GM19239 (cell line): Measurements from ENCODE around the gene EFCAB5.
A peak's percentile ranks its signal among the peaks of the same experiment; 100 is the strongest.
"Not testable (repeated sequence)": the region's sequence is repeated elsewhere in the genome, so short reads cannot be mapped to it uniquely, and the experiment has no call there.

Source experiments
- DNase-seq: peaks from one replicate; pipeline ENCODE4 v3.0.0; 2011; ENCODE audit warnings: low spot score; ENCODE audit not compliant: insufficient read length
- FAIRE-seq: peaks from 2 replicates; lab custom pipeline; 2011; peaks lifted over from hg19 to GRCh38; lab: Jason Lieb, UNC

EFCAB5 gene

DNA sequence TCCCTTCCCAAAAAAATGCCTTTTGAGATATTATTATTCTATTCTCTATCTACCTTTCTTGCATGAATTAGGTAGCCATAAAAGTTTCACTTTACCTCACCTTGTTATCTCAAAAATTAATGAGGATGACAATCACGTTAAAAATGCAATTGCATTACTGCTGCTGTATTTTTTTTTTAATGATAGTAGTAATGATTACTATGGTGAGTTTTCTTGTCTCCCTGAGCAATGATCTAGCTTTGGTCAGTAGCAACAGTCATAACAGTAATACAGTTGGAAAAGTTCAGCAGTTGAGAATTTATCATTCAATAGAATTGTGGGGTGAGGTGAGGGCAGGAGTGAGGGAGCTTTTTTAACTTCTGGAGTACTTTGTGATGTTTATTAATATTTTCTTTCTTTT is at the start of gene EFCAB5:
Gene EFCAB5, plus strand, starts transcription at position 301 of the 400 bp plus-strand sequence. CDS start 163 bp downstream, outside the sequence.
- FAIRE-seq (no peak), DNase-seq (no peak)

GRCh38 chr17:29892201-29892600 is 49.2 kb upstream of the EFCAB5 start:
- DNase-seq (no peak), FAIRE-seq (no peak)

- DNase-seq, FAIRE-seq: not testable (repeated sequence)
Observed at GRCh38 chr17:29897136-29897535, 44.3 kb upstream of the EFCAB5 start.

DNA sequence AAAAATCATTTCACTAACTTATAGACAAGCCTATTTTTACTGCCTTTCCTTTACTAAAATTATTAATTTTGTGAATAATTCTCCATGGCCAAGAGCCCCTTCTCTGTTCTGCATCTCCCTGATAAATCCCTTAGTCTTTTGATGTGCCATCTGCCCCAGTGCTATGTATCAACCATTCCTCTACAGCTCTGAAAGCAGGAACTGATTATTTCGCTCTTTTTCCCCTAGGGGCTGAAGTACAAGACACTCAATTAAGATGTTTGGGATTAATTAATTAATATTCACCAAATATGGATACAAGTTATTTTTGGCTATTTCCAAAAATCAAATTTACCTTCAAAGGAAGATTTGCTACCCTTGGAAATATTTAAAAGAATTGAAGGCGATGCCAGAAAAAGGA is 38.0 kb upstream of the EFCAB5 start:
- FAIRE-seq (no peak), DNase-seq (no peak)

DNA sequence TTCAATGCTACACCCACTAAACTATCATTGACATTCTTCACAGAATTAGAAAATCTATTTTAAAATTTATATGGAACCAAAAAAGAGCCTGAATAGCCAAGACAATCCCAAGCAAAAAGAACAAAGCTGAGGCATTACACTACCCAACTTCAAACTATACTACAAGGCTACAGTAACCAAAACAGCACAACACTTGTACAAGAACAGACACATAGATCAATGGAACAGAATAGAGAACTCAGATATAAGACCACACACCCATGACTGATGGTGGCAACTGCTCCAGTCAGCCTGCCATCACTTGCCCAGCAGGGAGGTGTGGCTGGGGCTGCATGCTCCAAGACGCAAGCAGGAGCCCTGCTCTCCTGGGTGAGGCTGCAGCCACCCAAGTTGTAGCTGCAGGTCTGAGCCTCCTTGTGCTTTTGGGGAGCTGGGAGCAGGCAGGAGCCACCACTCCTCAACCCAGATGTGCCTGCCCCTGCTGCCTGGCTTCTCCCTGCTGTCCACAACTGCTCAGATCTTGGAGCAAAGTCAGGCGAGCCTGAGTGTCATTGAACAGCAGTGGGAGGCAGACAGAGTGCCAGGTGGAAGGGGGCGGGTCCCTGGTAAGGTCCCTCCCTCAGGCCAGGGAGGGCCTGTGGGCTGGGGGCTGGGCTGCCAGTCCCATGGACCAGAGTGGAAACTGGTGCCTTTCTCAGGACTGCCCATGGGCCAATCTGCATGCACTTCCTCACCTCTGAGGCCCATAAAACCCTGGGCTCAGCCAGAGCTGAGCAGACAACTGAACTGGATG is 36.2 kb upstream of the EFCAB5 start:
- no peak for FAIRE-seq
- DNase-seq: no peak

GRCh38 chr17:29905879-29906167 is 35.6 kb upstream of the EFCAB5 start:
- DNase-seq (no peak), FAIRE-seq (no peak)

DNA sequence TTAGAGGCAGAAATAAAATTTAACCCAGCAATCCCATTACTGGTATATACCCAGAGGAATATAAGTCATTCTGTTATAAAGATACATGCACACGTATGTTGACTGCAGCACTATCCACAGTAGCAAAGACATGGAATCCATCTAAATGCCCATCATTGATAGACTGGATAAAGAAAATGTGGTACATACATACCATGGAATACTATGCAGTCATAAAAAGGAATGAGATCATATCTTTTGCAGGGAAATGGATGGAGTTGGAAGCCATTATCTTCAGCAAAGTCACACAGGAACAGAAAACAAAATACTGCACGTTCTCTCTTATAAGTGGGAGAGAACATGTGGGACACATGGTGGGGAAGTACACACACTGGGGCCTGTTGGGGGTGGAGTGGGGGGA is 34.5 kb upstream of the EFCAB5 start:
- no peak for DNase-seq
- no peak for FAIRE-seq

GRCh38 chr17:29909236-29910003 is 32.0 kb upstream of the EFCAB5 start:
- FAIRE-seq (no peak), DNase-seq (no peak)

DNA sequence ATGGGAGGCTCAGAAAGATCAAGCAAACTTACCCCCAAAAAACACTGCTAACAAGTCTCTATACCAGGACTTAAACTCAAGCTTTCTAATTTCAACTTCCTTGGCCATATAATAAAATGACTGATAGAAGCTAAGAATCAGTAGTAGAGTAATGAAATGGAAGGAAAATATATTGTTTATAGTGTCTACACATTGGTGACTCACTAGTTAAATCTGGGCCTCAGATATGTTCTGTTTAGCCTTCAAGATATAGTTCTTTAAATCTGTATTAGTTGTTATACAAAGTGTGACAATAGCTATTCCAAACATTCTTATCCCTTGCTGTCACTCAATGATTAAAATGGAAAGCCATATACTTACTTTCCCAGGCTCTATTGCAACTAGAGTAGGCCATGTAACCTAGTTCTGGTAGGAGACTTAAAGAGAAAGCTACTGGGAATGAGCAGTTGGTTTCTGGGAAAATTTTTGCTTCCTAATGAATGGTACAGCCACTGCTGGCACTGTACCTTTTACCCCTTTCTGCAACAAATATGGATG is 29.7 kb upstream of the EFCAB5 start:
- FAIRE-seq: no peak
- DNase-seq: no peak

GRCh38 chr17:29914819-29915537 is 26.5 kb upstream of the EFCAB5 start:
- FAIRE-seq (peak; percentile 69), DNase-seq (no peak)

GRCh38 chr17:29918016-29918415 is 23.4 kb upstream of the EFCAB5 start:
- FAIRE-seq (no peak), DNase-seq (no peak)

DNA sequence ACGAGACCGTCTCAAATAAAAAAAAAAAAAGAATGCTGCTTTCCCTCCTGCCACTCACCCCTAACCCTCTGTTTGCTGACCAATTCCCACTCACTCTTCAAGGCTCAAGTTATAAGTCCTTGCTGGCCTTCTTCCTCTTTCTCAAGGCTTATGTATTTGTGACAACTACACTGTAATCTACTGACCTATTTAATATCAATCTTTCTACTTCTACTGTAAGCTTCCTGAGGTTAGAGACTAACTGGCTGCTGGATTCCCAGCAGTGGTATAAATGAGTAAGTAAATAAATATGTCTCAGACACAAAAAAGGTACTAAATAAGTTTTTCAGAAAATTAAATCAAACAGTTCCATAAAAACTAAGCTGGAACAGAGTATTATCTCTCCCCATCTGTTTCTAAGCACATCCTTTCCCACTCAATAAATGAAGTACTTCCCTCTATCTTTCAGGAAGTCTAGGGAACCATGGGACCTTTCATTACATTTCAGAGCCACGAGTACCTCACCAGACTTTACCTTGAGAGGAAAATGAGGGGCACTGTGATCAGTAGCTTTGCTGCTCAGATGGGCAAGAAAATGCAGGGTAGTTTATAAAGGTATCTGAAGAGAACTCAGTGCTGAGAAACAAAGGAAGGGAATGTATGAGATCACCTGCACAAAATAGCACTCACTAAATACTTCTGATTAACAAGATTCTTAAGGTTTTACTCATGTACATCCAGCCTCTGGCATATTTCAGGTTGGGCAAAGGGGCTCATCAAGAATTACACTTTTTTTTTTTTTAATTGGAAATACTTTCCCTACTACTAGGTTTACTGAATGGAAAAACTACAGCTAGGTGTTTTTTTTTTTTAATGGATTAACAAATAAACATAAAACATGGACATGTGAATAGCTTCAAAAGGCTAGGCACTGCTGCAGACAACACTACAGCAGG is 22.2 kb upstream of the EFCAB5 start:
- DNase-seq (no peak), FAIRE-seq (peak; percentile 4)

DNA sequence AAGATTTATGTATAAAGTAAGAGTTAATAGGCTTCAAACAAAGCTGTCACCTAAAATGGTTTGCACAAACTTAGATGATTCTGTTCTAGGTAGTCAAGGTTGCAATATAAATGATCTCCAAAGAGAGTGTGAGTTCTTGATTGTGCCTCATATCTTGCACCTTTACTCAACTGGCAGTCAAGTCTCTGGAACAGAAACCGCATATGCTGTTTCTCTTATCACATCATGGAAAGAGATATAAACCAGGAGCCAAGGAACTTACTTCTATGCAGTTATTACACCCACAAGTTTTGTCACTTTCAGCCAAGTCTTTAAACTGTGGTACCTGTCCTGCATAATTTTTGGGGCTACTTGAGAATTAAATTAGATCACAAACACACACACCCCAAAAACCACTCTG is 16.6 kb upstream of the EFCAB5 start:
- DNase-seq (no peak), FAIRE-seq (no peak)

- FAIRE-seq (no peak), DNase-seq (no peak)
Observed at GRCh38 chr17:29927546-29927945, 13.9 kb upstream of the EFCAB5 start.

- FAIRE-seq (no peak), DNase-seq (no peak)
Observed at GRCh38 chr17:29929006-29929532, 12.4 kb upstream of the EFCAB5 start.

GRCh38 chr17:29929533-29930408 is 11.7 kb upstream of the EFCAB5 start, which contains the start of gene SSH2:
TSS of gene SSH2 (minus strand) at chr17:29930228. CDS start at chr17:29930000, 228 bp downstream.
- peak; percentile 36 for DNase-seq
- peak; percentile 96 for FAIRE-seq

DNA sequence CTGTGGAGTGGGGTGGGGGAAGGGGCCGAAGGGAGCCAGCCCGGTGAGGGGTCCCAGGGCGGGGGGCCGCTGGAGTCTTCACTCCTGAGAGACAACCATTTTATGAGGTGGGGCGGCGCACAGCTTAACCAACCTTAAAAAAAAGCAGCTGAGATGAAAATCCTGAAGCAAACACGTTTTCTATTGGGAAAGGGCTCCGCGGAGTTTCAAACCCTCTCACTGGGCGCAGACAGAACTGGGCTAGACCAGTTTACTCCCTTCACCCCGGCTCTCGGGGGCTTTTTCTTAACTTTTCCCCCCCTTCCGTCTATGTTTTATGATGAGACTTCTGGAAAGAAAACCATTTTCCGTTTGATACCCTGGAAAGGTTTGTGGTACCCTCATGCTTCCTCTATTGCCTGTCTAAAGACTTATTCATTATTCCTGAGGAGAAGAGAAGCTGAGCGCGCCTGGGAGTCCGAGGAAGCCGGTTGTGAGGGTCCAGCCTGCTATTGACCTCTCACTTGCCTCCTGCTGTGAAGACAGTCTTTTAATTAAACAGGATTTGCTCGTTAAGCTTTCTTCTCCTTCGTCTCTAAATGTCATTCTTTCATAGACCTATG is 10.9 kb upstream of the EFCAB5 start:
- FAIRE-seq (no peak), DNase-seq (no peak)
